ENCODE data around the gene EPB41L2. TPM values are rescaled to one million over a fixed set of nuclear protein-coding genes. Genes with fewer than 3 reads are reported as not detected.

Gene EPB41L2
- total and polyA plus RNA-seq, 10 donors = 19.3 to 210 (median 123) TPM

GRCh38 chr6:130967502-130968445 lies 95.3 kb downstream of the EPB41L2 start:
- H3K36me3 ChIP-seq = no peaks in the 10 kb centered on the region
- 48 to 78% (median 72%) methylated on average over 7 of the region's 7 CpGs for WGBS, 5 donors
- no peaks in the 10 kb centered on the region for H3K27me3 ChIP-seq (replicated peaks in 1 of 7)
- no peak for TF ChIP-seq POLR2A (IDR thresholded peaks at IDR 0.05)
- TF ChIP-seq POLR2AphosphoS5 (IDR thresholded peaks at IDR 0.05) = no peak
- no peak for TF ChIP-seq CTCF (IDR thresholded peaks at IDR 0.05 in 8 of 11, conservative IDR thresholded peaks at IDR 0.05 in 3 of 11)
- H3K4me1 ChIP-seq = peaks cover 8 to 68% (median 43%) of the 10 kb centered on the region in 6 donors
- peak overlapping the region in 1 of 8 donors; percentile 31 for H3K4me3 ChIP-seq
- intact Hi-C loops (cut with DNase I; ENCODE audit: low total_unique reads) = no loop called here
- peak overlapping the region in 7 of 8 donors; percentile 15 to 81 (median 43) for H3K27ac ChIP-seq
- no peak for DNase-seq
- no peaks in the 10 kb centered on the region for H3K9me3 ChIP-seq

GRCh38 chr6:130966344-130966980 lies 96.6 kb downstream of the EPB41L2 start:
- no peak for DNase-seq
- intact Hi-C loops (cut with DNase I; ENCODE audit: low total_unique reads) = no loop called here
- TF ChIP-seq POLR2AphosphoS5 (IDR thresholded peaks at IDR 0.05) (no peak), POLR2A (IDR thresholded peaks at IDR 0.05) (no peak), CTCF (IDR thresholded peaks at IDR 0.05 in 8 of 11, conservative IDR thresholded peaks at IDR 0.05 in 3 of 11) (no peak)
- Histone ChIP-seq H3K9me3 (no peaks in the 10 kb centered on the region), H3K27ac (peak overlapping the region in 5 of 8 donors; percentile 10 to 81 (median 67)), H3K4me1 (peaks cover 8 to 79% (median 49%) of the 10 kb centered on the region in 6 donors), H3K36me3 (no peaks in the 10 kb centered on the region), H3K4me3 (no peak overlapping the region), H3K27me3 (replicated peaks in 1 of 7) (no peaks in the 10 kb centered on the region)
- 86 to 92% (median 89%) methylated on average over 8 of the region's 8 CpGs for WGBS, 5 donors

- Histone ChIP-seq H3K4me3 (no peak overlapping the region), H3K4me1 (peaks cover 8 to 76% (median 48%) of the 10 kb centered on the region in 6 donors)
These were observed 97.4 kb downstream of the EPB41L2 start for GRCh38 chr6:130965656-130966055.

More at GRCh38 chr6:130965656-130966055, 97.4 kb downstream of the EPB41L2 start:
- no peaks in the 10 kb centered on the region for H3K27me3 ChIP-seq (replicated peaks in 1 of 7)
- TF ChIP-seq CTCF (IDR thresholded peaks at IDR 0.05 in 8 of 11, conservative IDR thresholded peaks at IDR 0.05 in 3 of 11) (no peak), POLR2A (IDR thresholded peaks at IDR 0.05) (no peak), POLR2AphosphoS5 (IDR thresholded peaks at IDR 0.05) (no peak)
- no peaks in the 10 kb centered on the region for H3K36me3 ChIP-seq
- no peaks in the 10 kb centered on the region for H3K9me3 ChIP-seq
- no peak overlapping the region for H3K27ac ChIP-seq
- intact Hi-C loops (cut with DNase I; ENCODE audit: low total_unique reads) = no loop called here
- DNase-seq = no peak

All from spleen (tissue), 11 donors.